A673 (cell line): ENCODE results near the gene NTRK1. TPM values are rescaled to one million over a fixed set of nuclear protein-coding genes. Genes with fewer than 3 reads are reported as not detected.

Experiments used
- BruUV-seq: library from RNA; stranded (reverse); fragments of 400-500 nt; replicated peaks from 2 replicates; lab custom pipeline; 2021; lab: Mats Ljungman, UMichigan
- CTCF ChIA-PET: fragments of 300-600 bp; sonication (Branson Sonifier 250); formaldehyde crosslinking; loops from one replicate; lab custom pipeline; 2022; ENCODE audit warnings: antibody characterized with exemption; lab: Charles Lee
- POLR2A ChIA-PET: fragments of 300-600 bp; sonication (Branson Sonifier 250); formaldehyde crosslinking; loops from one replicate; lab custom pipeline; 2022; ENCODE audit warnings: antibody characterized with exemption; ENCODE audit not compliant: low non-redundant PET; lab: Charles Lee
- DNase-seq: peaks from one replicate; pipeline ENCODE4 v3.0.0-alpha.2; 2015; ENCODE audit warnings: low spot score
- H3K27ac ChIP-seq: fragments of 200-600 bp; sonication (generic); 2 replicates; pipeline ENCODE4 v1.5.1; 2016; ENCODE audit warnings: mixed run types, low read depth, mild to moderate bottlenecking, mixed read lengths, antibody characterized with exemption, low read length; ENCODE audit not compliant: poor library complexity, severe bottlenecking
- H3K27me3 ChIP-seq: fragments of 200-600 bp; sonication (generic); replicated peaks from 2 replicates; pipeline ENCODE4 v1.6.1; 2017; ENCODE audit warnings: mixed run types, low read depth, mild to moderate bottlenecking, mixed read lengths, antibody characterized with exemption, low read length; ENCODE audit not compliant: insufficient read depth, poor library complexity
- H3K36me3 ChIP-seq: fragments of 200-600 bp; sonication (generic); 2 replicates; pipeline ENCODE4 v1.6.1; 2016; ENCODE audit warnings: mixed run types, mild to moderate bottlenecking, mixed read lengths, antibody characterized with exemption, low read length; ENCODE audit not compliant: insufficient read depth, poor library complexity, severe bottlenecking
- H3K4me1 ChIP-seq: fragments of 200-600 bp; sonication (generic); 2 replicates; pipeline ENCODE4 v1.6.1; 2017; ENCODE audit warnings: mixed run types, mild to moderate bottlenecking, mixed read lengths, antibody characterized with exemption, low read length; ENCODE audit not compliant: insufficient read depth, poor library complexity, severe bottlenecking
- H3K4me3 ChIP-seq: fragments of 200-600 bp; sonication (generic); 2 replicates; pipeline ENCODE4 v1.5.1; 2016; ENCODE audit warnings: low read depth, mixed run types, mild to moderate bottlenecking, mixed read lengths, low read length; ENCODE audit not compliant: poor library complexity, severe bottlenecking
- H3K9me3 ChIP-seq: fragments of 200-600 bp; sonication (generic); 2 replicates; pipeline ENCODE4 v1.6.1; 2016; ENCODE audit warnings: mixed run types, low read depth, mild to moderate bottlenecking, mixed read lengths, antibody characterized with exemption, low read length; ENCODE audit not compliant: poor library complexity, severe bottlenecking
- CTCF ChIP-seq: fragments of 300-800, 200-600 bp; sonication (generic); conservative IDR thresholded peaks from 2 replicates; pipeline ENCODE4 v1.5.1; 2017; ENCODE audit warnings: low read depth, mild to moderate bottlenecking, antibody characterized with exemption, low read length, moderate library complexity, mixed read lengths
- EZH2 ChIP-seq: fragments of 200-600 bp; sonication (generic); IDR thresholded peaks from 2 replicates; pipeline ENCODE4 v1.6.1; 2017; ENCODE audit warnings: borderline replicate concordance, low read depth, mild to moderate bottlenecking, mixed read lengths, antibody characterized with exemption, low read length; ENCODE audit not compliant: poor library complexity, severe bottlenecking
- intact Hi-C: fragments of 100-400 bp; cut with micrococcal nuclease; formaldehyde crosslinking; loops from one replicate; pipeline ENCODE4 v1.10.0; 2022; ENCODE audit not compliant: unreplicated experiment
- total RNA-seq: library from RNA; stranded (reverse); gene quantifications from 2 replicates; pipeline ENCODE4 v1.2.3, GENCODE V29; 2021

NTRK1 gene
- total RNA-seq, 1 experiment from 2014 or later = 5.1 TPM

- no peaks in the 10 kb centered on the region for H3K9me3 ChIP-seq
- no peak overlapping the region for H3K4me3 ChIP-seq
- H3K27me3 ChIP-seq = no peaks in the 10 kb centered on the region
- H3K36me3 ChIP-seq = no peaks in the 10 kb centered on the region
- no TSS peak for BruUV-seq
- TF ChIP-seq CTCF (no peak), EZH2 (no peak)
- intact Hi-C loops = loop anchor here (10.0 kb wide), 1 partner anchor 255 kb away; no protein-coding TSS in a partner anchor
- H3K27ac ChIP-seq = no peak overlapping the region
- DNase-seq = no peak
- ChIA-PET POLR2A (no interaction called here), CTCF (interaction anchor here (0.9 kb wide), 1 partner anchor 210 kb away, joined by 3 read pairs; no protein-coding TSS in a partner anchor)
- no peaks in the 10 kb centered on the region for H3K4me1 ChIP-seq
Observed at GRCh38 chr1:156899956-156900718, 39.5 kb downstream of the NTRK1 start.

- TF ChIP-seq CTCF (no peak), EZH2 (no peak)
- Histone ChIP-seq H3K9me3 (no peaks in the 10 kb centered on the region), H3K4me1 (no peaks in the 10 kb centered on the region), H3K27ac (no peak overlapping the region), H3K4me3 (no peak overlapping the region), H3K36me3 (no peaks in the 10 kb centered on the region), H3K27me3 (no peaks in the 10 kb centered on the region)
- CTCF ChIA-PET = no interaction called here
- intact Hi-C loops = no loop called here
- no TSS peak for BruUV-seq
- POLR2A ChIA-PET = no interaction called here
- DNase-seq = no peak
Observed at GRCh38 chr1:156900896-156901589, 40.4 kb downstream of the NTRK1 start.

- H3K9me3 ChIP-seq = no peaks in the 10 kb centered on the region
- intact Hi-C loops = no loop called here
- H3K4me3 ChIP-seq = no peak overlapping the region
- H3K27ac ChIP-seq = no peak overlapping the region
- no peaks in the 10 kb centered on the region for H3K27me3 ChIP-seq
- TF ChIP-seq EZH2 (no peak), CTCF (no peak)
- no peak for DNase-seq
- H3K4me1 ChIP-seq = no peaks in the 10 kb centered on the region
- BruUV-seq = no TSS peak
- no peaks in the 10 kb centered on the region for H3K36me3 ChIP-seq
- POLR2A ChIA-PET = no interaction called here
- CTCF ChIA-PET = no interaction called here
Observed at GRCh38 chr1:156901590-156901900, 40.9 kb downstream of the NTRK1 start.
